Fibroblast of skin of back (primary cell): Measurements from ENCODE around the gene INSL3.
"Not testable (repeated sequence)": the region's sequence is repeated elsewhere in the genome, so short reads cannot be mapped to it uniquely, and the experiment has no call there.

ENCODE experiments used
- DNase-seq: peaks from one replicate; pipeline ENCODE4 v3.0.0-alpha.2; 2013

The INSL3 gene

GRCh38 chr19:17812099-17812498, 9.2 kb downstream of the INSL3 start:
- no peak for DNase-seq

- DNase-seq, result no peak
Observed at GRCh38 chr19:17811681-17812080, 9.6 kb downstream of the INSL3 start.

- no peak for DNase-seq
Observed at GRCh38 chr19:17811103-17811502, 10.2 kb downstream of the INSL3 start.

- DNase-seq, result no peak
Observed at GRCh38 chr19:17807731-17808316, 13.5 kb downstream of the INSL3 start.

GRCh38 chr19:17806945-17807344, 14.4 kb downstream of the INSL3 start:
- DNase-seq, result no peak

GRCh38 chr19:17805427-17805826, 15.9 kb downstream of the INSL3 start:
- no peak for DNase-seq

- no peak for DNase-seq
Observed at GRCh38 chr19:17803264-17803896, 17.9 kb downstream of the INSL3 start.

GRCh38 chr19:17802137-17802858, 19.0 kb downstream of the INSL3 start:
- DNase-seq, result no peak

GRCh38 chr19:17798599-17798998, 22.7 kb downstream of the INSL3 start:
- not testable (repeated sequence) for DNase-seq

GRCh38 chr19:17797424-17798201, 23.7 kb downstream of the INSL3 start:
- DNase-seq, result peak; percentile 64

GRCh38 chr19:17796838-17797423, 24.4 kb downstream of the INSL3 start:
- no peak for DNase-seq

- no peak for DNase-seq
Observed at GRCh38 chr19:17796013-17796837, 25.1 kb downstream of the INSL3 start.

GRCh38 chr19:17795495-17795856, 25.8 kb downstream of the INSL3 start:
- no peak for DNase-seq

GRCh38 chr19:17794731-17795494, 26.4 kb downstream of the INSL3 start, which contains the start of gene B3GNT3:
B3GNT3 (plus strand) TSS chr19:17795138; CDS start chr19:17807808, 12,670 bp downstream.
- DNase-seq, result peak; percentile 29

GRCh38 chr19:17794412-17794730, 26.9 kb downstream of the INSL3 start:
- no peak for DNase-seq

- DNase-seq, result no peak
Observed at GRCh38 chr19:17790059-17790780, 31.1 kb downstream of the INSL3 start.

GRCh38 chr19:17788632-17789031, 32.7 kb downstream of the INSL3 start:
- DNase-seq, result no peak

- DNase-seq, result no peak
Observed at GRCh38 chr19:17787274-17787913, 33.9 kb downstream of the INSL3 start.

- DNase-seq, result peak; percentile 55
Observed at GRCh38 chr19:17784201-17785008, 36.9 kb downstream of the INSL3 start.
